Stimulated activated CD8-positive, alpha-beta memory T cell treated with anti-CD3 and anti-CD28 coated beads, Interleukin-4, amount 100 ng/mL, for 4 hours (primary cell): ENCODE data around the gene HES4.
"Not testable (repeated sequence)": the region's sequence is repeated elsewhere in the genome, so short reads cannot be mapped to it uniquely, and the experiment has no call there.

Source experiments
- DNase-seq, 2 donors: peaks; one replicate each; pipeline ENCODE4 v3.0.0-alpha.2; 2020; ENCODE audit warnings: low read depth in 2 of 2, low spot score in 1 of 2

Gene HES4

GRCh38 chr1:1018321-1018685 lies 18.4 kb upstream of the HES4 start:
- DNase-seq = not testable (repeated sequence)

GRCh38 chr1:1017397-1018320 lies 17.8 kb upstream of the HES4 start:
- not testable (repeated sequence) for DNase-seq

GRCh38 chr1:1014799-1015681 lies 15.1 kb upstream of the HES4 start:
- no peak for DNase-seq

GRCh38 chr1:1013922-1014648 lies 14.2 kb upstream of the HES4 start:
- DNase-seq = no peak

GRCh38 chr1:1013105-1013921 lies 13.4 kb upstream of the HES4 start, which contains the start of gene ISG15:
TSS of gene ISG15 (plus strand) at chr1:1013497. CDS start at chr1:1013574, 77 bp downstream.
- DNase-seq = peak; percentile 76 to 78

- not testable (repeated sequence) for DNase-seq
Measured at GRCh38 chr1:1012736-1013104, 12.8 kb upstream of the HES4 start.

- DNase-seq = no peak
Measured at GRCh38 chr1:1011396-1011949, 11.6 kb upstream of the HES4 start.

GRCh38 chr1:1010131-1010530 lies 10.2 kb upstream of the HES4 start:
- not testable (repeated sequence) for DNase-seq

GRCh38 chr1:1006305-1007159 lies 6.6 kb upstream of the HES4 start:
- no peak for DNase-seq

- no peak for DNase-seq
Measured at GRCh38 chr1:1005774-1006304, 5.9 kb upstream of the HES4 start.

GRCh38 chr1:1004780-1005697 lies 5.1 kb upstream of the HES4 start:
- no peak for DNase-seq

GRCh38 chr1:1004420-1004779 lies 4.5 kb upstream of the HES4 start:
- no peak for DNase-seq

GRCh38 chr1:1003618-1004419 lies 3.9 kb upstream of the HES4 start:
- DNase-seq = no peak

- no peak for DNase-seq
Measured at GRCh38 chr1:1001057-1001783, 1.3 kb upstream of the HES4 start.

- DNase-seq = peak; percentile 47 to 55
Measured at GRCh38 chr1:1000357-1001056, 610 bp upstream of the HES4 start.
